CD4-positive, alpha-beta T cell treated with Interleukin-17A for 1 hour (primary cell): Measurements from ENCODE around the gene SLC22A16.
A peak's percentile ranks its signal among the peaks of the same experiment; 100 is the strongest.
"Not testable (repeated sequence)": the region's sequence is repeated elsewhere in the genome, so short reads cannot be mapped to it uniquely, and the experiment has no call there.

Experiments used
- DNase-seq: peaks from one replicate; pipeline ENCODE4 v3.0.0-alpha.2; 2020

SLC22A16 gene, protein sequence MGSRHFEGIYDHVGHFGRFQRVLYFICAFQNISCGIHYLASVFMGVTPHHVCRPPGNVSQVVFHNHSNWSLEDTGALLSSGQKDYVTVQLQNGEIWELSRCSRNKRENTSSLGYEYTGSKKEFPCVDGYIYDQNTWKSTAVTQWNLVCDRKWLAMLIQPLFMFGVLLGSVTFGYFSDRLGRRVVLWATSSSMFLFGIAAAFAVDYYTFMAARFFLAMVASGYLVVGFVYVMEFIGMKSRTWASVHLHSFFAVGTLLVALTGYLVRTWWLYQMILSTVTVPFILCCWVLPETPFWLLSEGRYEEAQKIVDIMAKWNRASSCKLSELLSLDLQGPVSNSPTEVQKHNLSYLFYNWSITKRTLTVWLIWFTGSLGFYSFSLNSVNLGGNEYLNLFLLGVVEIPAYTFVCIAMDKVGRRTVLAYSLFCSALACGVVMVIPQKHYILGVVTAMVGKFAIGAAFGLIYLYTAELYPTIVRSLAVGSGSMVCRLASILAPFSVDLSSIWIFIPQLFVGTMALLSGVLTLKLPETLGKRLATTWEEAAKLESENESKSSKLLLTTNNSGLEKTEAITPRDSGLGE

DNA sequence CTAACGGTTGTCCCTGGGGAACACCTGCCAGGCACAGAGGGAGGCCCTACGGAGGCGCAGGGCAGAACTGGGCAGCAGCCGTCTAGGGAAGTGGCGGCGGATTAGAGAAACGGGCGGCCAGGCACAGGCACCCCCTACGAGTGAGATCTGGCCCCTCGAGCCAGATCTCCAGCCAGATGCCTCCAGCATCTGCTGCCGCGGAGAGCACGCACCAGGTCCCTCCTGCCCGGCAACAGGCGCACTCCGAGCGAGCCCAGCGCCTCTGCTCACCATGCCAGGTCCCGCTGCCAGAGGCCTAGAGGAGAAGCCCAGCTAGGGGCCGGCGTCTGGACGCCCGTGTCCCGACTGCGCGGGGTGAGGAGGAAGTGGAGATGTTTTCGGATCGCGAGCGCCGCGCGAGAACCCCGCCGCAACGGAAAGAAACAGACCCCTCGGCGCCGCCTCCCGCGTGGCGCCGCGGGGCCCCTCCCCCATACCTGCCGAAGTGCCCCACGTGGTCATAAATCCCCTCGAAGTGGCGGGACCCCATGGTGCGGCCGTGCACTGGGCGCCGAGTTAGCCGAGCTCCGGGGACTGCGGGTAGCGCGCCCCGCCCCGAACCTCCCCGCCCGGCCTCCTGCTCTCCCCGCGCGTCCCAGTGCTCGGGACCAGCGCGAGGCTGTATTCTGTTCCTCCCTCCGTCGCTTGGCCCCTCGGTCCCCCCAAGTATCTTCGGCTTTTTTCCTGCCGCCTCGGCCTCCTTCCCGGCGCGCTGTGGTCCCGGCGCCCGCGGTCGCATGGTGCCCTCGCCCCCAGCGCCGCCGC lies at the start of gene SLC22A16:
Gene SLC22A16, minus strand, starts transcription at position 568 of the 804 bp plus-strand sequence. Its CDS starts 39 bp downstream, at position 529.
- DNase-seq, result no peak

- no peak for DNase-seq
Measured at GRCh38 chr6:110525001-110525400, 48.6 kb upstream of the SLC22A16 start.

- DNase-seq, result no peak
Measured at GRCh38 chr6:110524305-110524704, 47.9 kb upstream of the SLC22A16 start.

DNA sequence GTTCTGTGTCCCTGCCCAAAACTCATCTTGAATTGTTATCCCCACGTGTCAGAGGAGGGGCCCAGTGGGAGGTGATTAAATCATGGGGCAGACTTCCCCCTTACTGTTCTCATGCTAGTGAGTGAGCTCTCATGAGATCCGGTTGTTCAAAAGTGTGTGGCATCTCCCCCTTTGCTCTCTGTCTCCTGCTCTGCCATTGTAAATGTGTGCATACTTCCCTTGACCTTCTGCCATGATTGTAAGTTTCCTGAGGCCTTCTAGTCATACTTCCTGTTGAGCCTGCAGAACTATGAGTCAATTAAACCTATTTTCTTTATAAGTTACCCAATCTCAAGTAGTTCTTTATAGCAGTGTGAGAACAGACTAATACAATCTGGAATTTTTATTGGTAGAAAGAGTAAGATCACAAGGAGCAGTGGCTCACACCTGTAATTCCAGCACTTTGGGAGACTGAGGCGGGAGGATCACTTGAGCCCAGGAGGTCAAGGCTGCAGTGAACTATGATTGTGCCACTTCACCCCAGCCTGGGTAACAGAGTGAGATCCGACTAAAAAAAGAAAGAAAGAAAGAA lies 47.1 kb upstream of the SLC22A16 start:
- no peak for DNase-seq

GRCh38 chr6:110522427-110522826 lies 46.0 kb upstream of the SLC22A16 start:
- DNase-seq, result no peak

DNA sequence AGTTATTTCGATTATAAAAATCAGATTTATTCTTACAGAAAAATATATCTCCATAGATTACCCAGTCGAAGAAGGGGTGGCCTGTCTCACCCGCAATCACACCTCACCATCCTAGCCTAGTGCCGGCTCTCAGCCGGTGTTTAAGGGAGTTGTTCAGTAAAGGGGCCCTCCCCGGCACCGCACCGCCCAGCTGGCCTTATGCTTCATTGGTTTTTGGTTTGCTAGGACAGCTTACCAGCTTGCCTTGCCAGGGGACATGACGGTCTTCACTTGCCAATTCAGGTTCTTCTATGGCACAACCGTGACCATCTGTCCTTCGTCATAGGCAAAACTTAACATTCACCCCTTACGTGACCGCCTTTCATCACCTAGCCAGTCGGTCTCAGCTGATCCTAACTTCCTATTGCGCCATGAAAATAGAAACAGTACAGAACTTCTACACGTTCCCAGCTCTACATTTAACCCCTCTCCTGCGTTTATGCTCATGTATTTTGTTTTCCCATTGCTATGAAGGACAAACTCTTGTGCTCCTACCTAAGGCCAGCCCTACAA lies 44.7 kb upstream of the SLC22A16 start:
- DNase-seq, result no peak

- DNase-seq, result no peak
Measured at GRCh38 chr6:110520209-110520965, 44.0 kb upstream of the SLC22A16 start.

DNA sequence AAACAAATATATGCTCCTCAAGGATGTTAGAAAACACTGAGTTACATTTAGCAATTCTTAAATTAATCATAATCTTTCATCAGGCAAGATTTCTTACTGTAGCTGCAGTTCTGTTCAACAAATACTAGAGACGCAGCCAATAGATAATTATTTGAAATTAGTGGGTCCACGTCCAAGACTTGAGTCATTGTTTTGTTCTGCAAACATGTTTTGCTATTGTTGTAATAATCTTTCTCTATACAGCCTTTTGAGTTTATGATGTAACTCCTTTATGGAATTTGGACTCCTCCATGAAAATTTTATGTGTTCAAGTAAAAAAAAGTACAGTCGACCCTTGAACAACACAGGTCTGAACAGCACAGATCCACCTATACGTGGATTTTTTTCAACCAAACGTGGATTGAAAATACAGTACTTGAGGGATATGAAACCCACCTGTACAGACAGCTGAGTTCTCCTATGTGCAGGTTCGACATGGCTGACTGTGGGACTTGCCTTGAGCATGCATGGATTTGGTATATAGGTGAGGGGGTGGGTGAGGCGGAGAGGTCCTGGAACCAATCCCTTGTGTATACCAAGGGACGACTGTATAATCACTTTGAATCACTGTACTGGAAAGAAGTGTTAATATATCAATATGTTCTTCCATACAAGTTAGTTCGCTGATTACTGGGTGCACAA lies 41.3 kb upstream of the SLC22A16 start:
- no peak for DNase-seq

- DNase-seq, result no peak
Measured at GRCh38 chr6:110517034-110517433, 40.6 kb upstream of the SLC22A16 start.

GRCh38 chr6:110514818-110515217 lies 38.4 kb upstream of the SLC22A16 start:
- no peak for DNase-seq

GRCh38 chr6:110512991-110513390 lies 36.6 kb upstream of the SLC22A16 start:
- no peak for DNase-seq

DNA sequence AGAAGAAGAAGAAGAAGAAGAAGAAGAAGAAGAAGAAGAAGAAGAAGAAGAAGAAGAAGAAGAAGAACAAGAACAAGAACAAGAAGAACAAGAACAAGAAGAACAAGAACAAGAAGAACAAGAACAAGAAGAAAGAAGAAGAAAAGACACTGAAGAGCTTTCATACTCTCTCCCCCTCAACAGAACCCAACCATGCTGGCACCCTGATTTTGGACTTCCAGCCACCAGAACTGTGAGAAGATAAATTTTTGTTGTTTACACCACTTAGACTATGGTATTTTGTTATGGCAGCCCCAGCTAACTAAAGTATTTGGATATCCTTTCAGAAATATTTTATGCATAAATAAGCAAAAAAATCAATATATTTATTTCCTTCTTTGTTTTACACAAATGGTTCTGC lies 36.1 kb upstream of the SLC22A16 start:
- not testable (repeated sequence) for DNase-seq

DNA sequence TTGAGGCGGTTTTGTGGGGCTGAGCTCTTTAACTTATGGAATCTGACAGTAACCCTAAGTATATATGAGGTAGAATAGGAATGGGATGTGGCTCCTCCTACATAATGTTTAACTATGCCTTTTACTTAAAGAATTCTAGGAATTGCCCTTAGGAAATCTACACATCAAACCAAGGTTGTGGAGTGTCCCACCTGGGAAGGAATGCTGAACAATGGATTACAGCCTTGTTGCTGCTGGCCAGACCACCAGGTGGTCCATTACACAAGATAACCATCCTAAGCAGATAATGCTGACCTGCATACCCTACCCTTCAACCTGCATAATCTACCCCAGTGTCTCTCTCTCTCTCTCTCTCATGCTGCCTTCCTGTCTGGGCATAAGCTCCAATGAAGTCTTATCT lies 35.0 kb upstream of the SLC22A16 start:
- no peak for DNase-seq

DNA sequence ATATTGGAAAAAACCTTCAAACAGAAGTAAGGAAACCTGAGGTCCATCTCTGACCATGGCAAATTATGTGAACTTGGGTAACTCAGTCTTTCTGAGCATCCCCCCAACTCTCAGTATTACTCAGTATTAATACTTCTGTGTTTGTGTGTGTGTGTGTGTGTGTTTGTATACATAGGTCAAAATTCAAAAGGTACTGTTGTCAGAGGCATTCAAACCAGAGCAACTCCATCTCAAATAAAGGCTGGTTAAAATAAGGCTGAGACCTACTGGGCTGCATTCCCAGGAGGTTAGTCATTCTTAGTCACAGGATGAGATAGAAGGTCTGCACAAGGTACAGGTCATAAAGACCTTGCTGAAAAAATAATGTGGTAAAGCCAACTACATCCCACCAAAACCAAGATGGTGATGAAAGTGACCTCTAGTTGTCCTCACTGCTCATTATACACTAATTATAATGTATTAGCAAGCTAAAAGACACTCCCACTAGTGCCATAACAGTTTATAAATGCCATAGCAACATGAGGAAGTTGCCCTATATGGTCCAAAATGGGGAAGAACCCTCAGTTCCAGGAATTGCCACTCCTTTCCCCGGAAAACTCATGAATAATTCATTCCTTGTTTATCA lies 33.3 kb upstream of the SLC22A16 start:
- DNase-seq, result peak; percentile 4

DNA sequence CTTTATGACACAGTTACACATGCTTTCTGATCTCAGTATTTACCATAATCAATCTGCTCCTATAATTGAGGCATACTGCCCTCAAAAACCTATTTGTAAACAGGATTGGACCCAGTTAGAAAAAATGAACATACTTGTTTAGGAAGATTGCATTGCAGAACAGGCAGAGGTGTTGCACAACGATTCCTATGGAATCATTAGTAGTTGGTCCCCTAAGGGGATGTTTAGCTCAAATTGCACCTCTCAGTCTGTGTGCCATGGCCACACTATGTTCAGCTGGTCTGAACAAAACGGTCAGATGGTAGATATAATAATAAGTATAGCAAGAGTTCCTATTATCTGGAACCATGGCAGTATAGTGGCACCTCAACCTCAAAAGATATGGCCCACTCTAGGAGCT lies 28.5 kb upstream of the SLC22A16 start:
- DNase-seq, result not testable (repeated sequence)

- DNase-seq, result no peak
Measured at GRCh38 chr6:110495949-110496348, 19.5 kb upstream of the SLC22A16 start.

DNA sequence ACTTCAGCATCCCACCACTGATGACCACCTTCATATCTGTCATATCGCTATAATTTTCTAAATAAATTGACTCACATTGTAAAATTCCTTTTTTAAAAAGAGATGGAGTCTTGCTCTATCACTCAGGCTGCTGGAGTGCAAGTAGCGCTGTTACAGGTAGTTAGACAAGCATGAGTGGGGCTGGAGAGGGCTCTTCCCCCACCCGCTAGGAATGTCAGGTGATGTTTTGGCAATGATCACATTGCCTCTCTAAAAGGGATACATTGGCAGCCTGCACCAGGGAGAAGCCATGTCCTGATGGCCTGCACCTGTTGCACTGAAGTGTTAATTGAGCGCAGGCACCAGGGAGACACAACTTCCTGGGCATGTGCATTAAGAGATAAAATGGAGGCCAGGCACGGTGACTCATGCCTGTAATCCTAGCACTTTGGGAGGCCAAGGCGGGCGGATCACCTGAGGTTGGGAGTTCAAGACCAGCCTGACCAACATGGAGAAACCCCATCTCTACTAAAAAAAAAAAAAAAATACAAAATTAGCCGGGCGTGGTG lies 16.9 kb upstream of the SLC22A16 start:
- no peak for DNase-seq

DNA sequence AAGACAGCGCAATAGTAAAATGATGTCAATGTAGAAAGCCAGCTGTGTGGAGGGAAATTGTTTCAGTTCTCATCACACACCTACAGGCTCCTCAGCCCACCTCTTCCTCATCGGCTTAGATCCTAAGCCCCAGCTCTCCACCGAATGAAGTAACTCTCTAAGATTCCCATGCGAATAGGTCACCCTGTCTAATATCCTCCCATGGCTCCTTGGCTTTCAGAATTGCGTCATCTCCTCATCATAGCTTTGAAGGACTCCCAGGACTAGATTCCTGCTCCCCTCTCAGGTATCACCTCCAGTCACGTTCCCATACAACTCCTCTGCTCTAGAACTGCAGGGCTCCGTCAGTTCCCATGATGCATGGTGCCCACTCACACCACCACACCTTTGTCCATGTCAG lies 16.2 kb upstream of the SLC22A16 start:
- DNase-seq, result no peak

DNA sequence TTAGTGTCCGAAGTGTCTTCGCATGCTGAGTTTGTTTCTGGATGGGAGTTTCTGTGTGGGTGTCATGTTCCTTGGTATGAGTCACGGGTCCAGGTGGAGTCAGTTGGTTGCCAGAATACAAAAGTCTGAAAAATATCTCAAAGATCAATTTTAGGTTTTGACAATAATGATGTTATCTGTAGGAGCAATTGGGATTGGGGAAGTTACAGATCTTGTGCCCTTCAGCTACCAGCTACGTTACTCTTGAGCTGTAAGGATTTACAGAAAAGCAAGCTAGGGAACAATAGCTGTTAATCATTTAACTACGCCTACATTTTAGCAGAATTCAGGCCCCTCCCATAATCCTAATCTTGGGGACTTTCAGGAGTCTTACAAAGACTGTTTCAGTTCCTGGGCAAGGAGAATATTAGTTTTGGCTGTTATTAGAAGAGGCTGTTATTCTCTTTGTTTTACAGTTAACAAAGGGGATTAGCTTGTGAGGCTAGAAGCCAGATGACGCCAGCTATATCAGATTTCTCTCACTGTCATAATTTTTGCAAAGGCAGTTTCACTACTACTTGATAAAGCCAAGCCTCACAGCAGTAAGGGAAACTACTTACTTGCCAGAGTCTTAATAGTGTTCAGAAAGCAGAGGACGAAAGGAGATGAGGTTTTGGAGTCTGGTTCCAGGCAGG lies 15.4 kb upstream of the SLC22A16 start:
- no peak for DNase-seq

DNA sequence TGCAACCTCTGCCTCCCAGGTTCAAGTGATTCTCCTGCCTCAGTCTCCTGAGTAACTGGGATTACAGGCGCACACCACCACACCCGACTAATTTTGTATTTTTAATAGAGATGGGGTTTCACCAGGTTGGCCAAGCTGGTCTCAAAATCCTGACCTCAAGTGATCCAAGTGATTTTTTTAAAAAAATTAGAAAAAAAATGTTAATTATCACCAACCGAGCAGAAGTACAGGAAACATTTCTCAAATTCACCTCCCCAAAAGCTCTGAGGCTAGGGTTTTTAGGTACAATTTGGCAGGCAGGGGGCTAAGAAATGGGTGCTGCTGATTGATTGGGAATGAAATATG lies 14.9 kb upstream of the SLC22A16 start:
- DNase-seq, result no peak
